ENCODE results near the gene AATK. TPM values are rescaled to one million over a fixed set of nuclear protein-coding genes. Genes with fewer than 3 reads are reported as not detected.

AATK gene
- total and polyA plus RNA-seq, 9 of the 15 experiments (the other 6 are each of a cell fraction or from before 2014, with no cell fraction given), result 0.11 to 0.55 (median 0.38) TPM; not detected in 5

DNA sequence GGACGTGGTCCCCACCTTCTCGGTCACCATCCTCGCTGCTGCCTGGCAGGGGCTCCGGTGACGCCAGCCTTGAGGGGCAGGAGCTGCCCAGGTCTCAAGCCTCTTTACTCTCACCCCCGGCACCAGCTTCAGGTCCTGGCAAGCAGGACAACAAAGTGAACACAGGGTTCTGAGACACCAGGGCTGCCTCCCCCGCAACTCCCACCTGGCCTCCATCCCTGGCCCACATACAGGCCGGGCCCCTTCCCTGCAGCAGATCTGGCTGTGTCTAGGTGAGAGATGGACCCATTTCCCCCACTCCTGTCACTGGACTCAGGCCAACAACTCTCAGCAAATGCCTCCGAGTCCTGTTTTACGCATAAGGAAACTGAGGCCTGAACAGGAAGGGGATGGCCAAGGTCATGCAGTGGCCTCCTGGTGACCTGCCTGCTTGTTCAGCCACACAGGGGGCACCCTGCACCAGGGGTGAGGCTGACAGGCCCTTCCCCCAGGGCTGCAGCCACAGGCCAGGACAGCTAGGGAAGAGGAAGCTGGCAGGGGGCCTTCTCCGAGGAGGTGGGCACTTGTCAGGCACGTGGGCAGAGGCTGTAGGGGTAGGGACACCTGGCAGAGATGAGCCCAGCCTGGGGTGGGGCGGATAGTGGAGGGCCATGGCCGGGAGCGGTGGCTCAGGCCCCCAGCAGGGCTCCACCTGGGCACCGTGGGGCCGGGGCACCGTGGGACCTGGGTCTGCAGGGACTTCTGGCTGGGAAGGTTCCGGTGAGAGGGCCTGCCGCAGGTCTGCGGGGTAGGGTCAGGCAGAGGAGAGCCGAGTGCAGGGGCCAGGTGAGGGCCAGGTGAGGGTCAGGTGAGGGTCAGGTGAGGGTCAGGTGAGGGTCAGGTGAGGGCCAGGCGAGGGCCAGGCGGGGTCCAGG, 47.5 kb downstream of the AATK start (continued):
- TF ChIP-seq POLR2G (IDR thresholded peaks at IDR 0.05; ENCODE audit: low read depth, low read length), result peak; percentile 48; the same call in 1 of the 2 replicates
- TF ChIP-seq, protein P1, sequence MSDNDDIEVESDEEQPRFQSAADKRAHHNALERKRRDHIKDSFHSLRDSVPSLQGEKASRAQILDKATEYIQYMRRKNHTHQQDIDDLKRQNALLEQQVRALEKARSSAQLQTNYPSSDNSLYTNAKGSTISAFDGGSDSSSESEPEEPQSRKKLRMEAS (CRISPR knock-in tag; IDR thresholded peaks at IDR 0.05), result peak; percentile 7
- TF ChIP-seq KLF1 (tag; IDR thresholded peaks at IDR 0.05), result no peak
- no peak for TF ChIP-seq ZNF644 (tag; IDR thresholded peaks at IDR 0.05; ENCODE audit: low read depth)
- TF ChIP-seq HDGF (IDR thresholded peaks at IDR 0.05), result no peak
- TF ChIP-seq SUPT5H (IDR thresholded peaks at IDR 0.05), result peak; percentile 25; the same call in 1 of the 2 replicates
- TF ChIP-seq CBFA2T2 (conservative IDR thresholded peaks at IDR 0.05), result no peak
- peak; percentile 43 for TF ChIP-seq RBM22 (IDR thresholded peaks at IDR 0.05; ENCODE audit: low read depth, low read length, poor library complexity, severe bottlenecking)

DNA sequence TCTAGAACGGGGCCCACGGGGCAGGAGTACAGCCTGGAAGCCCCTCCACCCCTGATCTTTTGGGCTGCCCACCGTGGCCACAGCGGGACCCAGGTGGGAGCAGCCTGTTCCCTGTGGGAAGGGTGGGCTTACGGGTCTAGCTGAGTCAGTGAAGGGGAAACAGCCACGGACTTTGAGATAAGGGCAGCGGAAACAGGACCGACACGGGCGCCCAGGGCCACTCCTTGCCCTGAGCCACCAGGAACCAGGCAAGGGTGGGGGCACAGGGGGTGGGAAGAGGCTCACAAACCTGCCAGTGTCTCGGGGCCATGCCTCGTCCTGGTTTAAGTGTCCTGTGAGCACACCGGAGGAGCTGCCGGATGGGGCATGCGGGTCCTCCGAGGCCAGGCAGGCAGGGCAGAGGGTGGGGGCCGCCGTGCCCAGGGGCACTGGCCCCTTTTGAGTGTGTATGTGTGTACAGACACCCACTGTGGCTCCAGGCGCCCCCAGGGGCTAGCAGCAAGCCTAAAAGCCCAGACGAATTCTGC, 48.3 kb downstream of the AATK start:
- CTCF ChIA-PET (ENCODE audit: low intra/inter-chr PET ratio), result no interaction called here
- TF ChIP-seq POLR2G (IDR thresholded peaks at IDR 0.05; ENCODE audit: low read depth, low read length) (peak; percentile 34; the same call in 1 of the 2 replicates), ZNF239 (CRISPR knock-in tag; IDR thresholded peaks at IDR 0.05) (no peak)
- no peaks in the 10 kb centered on the region for H3K79me2 ChIP-seq (ENCODE audit: control insufficient read depth, insufficient read depth, low read length)
- POLR2A ChIA-PET, result interaction anchor here (0.5 to 1.9 kb wide), 6 partner anchors 10 to 752 kb away, joined by 3 to 4 read pairs (median 3); no protein-coding TSS in a partner anchor
- no TSS peak for BruUV-seq (replicated peaks)
- H3K4me3 ChIP-seq, result no peak overlapping the region
- no peak overlapping the region for H2AFZ ChIP-seq (ENCODE audit: low read depth, low read length)
- 54% methylated on average over 13 of the region's 20 CpGs for WGBS (ENCODE audit: insufficient coverage, low coverage, missing lambda C conversion rate)
- peaks cover 3% of the 10 kb centered on the region; the same call in 1 of the 3 replicates for H3K36me3 ChIP-seq (ENCODE audit: control insufficient read depth, insufficient read depth, low read length)
- H3K4me1 ChIP-seq (replicated peaks in 1 of 2; ENCODE audit: control insufficient read depth in 2 of 2, insufficient read depth in 2 of 2, low read length in 2 of 2), result peaks cover 0 to 83% of the 10 kb centered on the region in 2 experiments; a peak in 4 of 5 replicates
- H3K4me2 ChIP-seq (ENCODE audit: insufficient read depth, low read length), result no peak overlapping the region
- peak overlapping the region in 1 of 2 experiments; percentile 52; a peak in 2 of 4 replicates for H3K9ac ChIP-seq (ENCODE audit: insufficient read depth in 1 of 2, low read depth in 2 of 2, low read length in 2 of 2)
- ATAC-seq (no peak), FAIRE-seq (no peak), DNase-seq (ENCODE audit: extremely low read depth in 1 of 4, low spot score in 3 of 4) (no peak)
- H4K20me1 ChIP-seq (replicated peaks; ENCODE audit: control insufficient read depth, insufficient read depth, low read length), result 0 out of 2 replicates have a peak, but pooled peaks cover 10% of the 10 kb centered on the region
- H3K27me3 ChIP-seq (ENCODE audit: control insufficient read depth in 2 of 2, insufficient read depth in 2 of 2, low read length in 2 of 2), result peaks cover 0 to 6% of the 10 kb centered on the region in 2 experiments; a peak in 2 of 5 replicates
- no peaks in the 10 kb centered on the region for H3K9me1 ChIP-seq (ENCODE audit: control insufficient read depth, insufficient read depth, low read length)
- H3K9me3 ChIP-seq (replicated peaks; ENCODE audit: control insufficient read depth, insufficient read depth, low read depth, low read length), result no peaks in the 10 kb centered on the region
- no peak overlapping the region for H3K27ac ChIP-seq (ENCODE audit: extremely low read depth, low read depth, low read length)
- intact Hi-C loops (cut with micrococcal nuclease) (no loop called here), in situ Hi-C loops (cut with MboI) (no loop called here)
